ENCODE data around the gene DUSP2.

GRCh38 chr2:96104487-96104861, 40.8 kb downstream of the DUSP2 start:
- TF ChIP-seq CTCF (IDR thresholded peaks at IDR 0.05): no peak
- TF ChIP-seq POLR2A (IDR thresholded peaks at IDR 0.05): no peak
- no peak for TF ChIP-seq POLR2AphosphoS5 (IDR thresholded peaks at IDR 0.05)
- TF ChIP-seq EP300 (IDR thresholded peaks at IDR 0.05): no peak
